GM23338 (cell line): Measurements from ENCODE around the gene ZNF646. TPM values are rescaled to one million over a fixed set of nuclear protein-coding genes. Genes with fewer than 3 reads are reported as not detected.

ENCODE experiments used
- ATAC-seq: fragments of 200-7000 bp; cut with Tn5 transposase; 3 replicates; pipeline ENCODE4 v1.9.1; 2020
- DNase-seq: peaks from one replicate; pipeline ENCODE4 v3.0.0-alpha.2; 2015; ENCODE audit warnings: low spot score
- H2AFZ ChIP-seq: fragments of 200-600 bp; sonication (generic); 2 replicates; pipeline ENCODE4 v1.8.0; 2016; ENCODE audit warnings: antibody characterized with exemption, mild to moderate bottlenecking, moderate library complexity
- H3F3A ChIP-seq: fragments of 200-600 bp; sonication (generic); replicated peaks from 2 replicates; pipeline ENCODE4 v1.8.0; 2017; ENCODE audit warnings: antibody characterized with exemption, mixed run types, low read depth
- H3K27ac ChIP-seq: fragments of 200-600 bp; sonication (generic); 2 replicates; pipeline ENCODE4 v1.6.1; 2016; ENCODE audit warnings: low read depth
- H3K27me3 ChIP-seq: fragments of 200-600 bp; sonication (generic); 2 replicates; pipeline ENCODE4 v1.8.0; 2016; ENCODE audit warnings: mild to moderate bottlenecking, mixed run types, moderate library complexity; ENCODE audit not compliant: insufficient read depth
- H3K36me3 ChIP-seq: fragments of 200-600 bp; sonication (generic); 2 replicates; pipeline ENCODE4 v1.8.0; 2016; ENCODE audit warnings: mild to moderate bottlenecking; ENCODE audit not compliant: insufficient read depth
- H3K4me1 ChIP-seq: fragments of 200-600 bp; sonication (generic); 2 replicates; pipeline ENCODE4 v1.8.0; 2016; ENCODE audit warnings: mild to moderate bottlenecking, moderate library complexity; ENCODE audit not compliant: insufficient read depth
- H3K4me2 ChIP-seq: fragments of 200-600 bp; sonication (generic); 2 replicates; pipeline ENCODE4 v1.7.1; 2017; ENCODE audit warnings: mixed run types
- H3K4me3 ChIP-seq: fragments of 200-600 bp; sonication (generic); 2 replicates; pipeline ENCODE4 v1.6.1; 2016; ENCODE audit warnings: mixed run types
- H3K79me2 ChIP-seq: fragments of 200-600 bp; sonication (generic); replicated peaks from 2 replicates; pipeline ENCODE4 v1.8.0; 2017; ENCODE audit warnings: mild to moderate bottlenecking; ENCODE audit not compliant: insufficient read depth
- H3K9me2 ChIP-seq: fragments of 200-600 bp; sonication (generic); 2 replicates; pipeline ENCODE4 v1.8.0; 2017; ENCODE audit not compliant: insufficient read depth
- H4K20me1 ChIP-seq: fragments of 200-600 bp; sonication (generic); replicated peaks from 2 replicates; pipeline ENCODE4 v1.8.0; 2017; ENCODE audit warnings: mild to moderate bottlenecking; ENCODE audit not compliant: insufficient read depth
- H3K27ac Mint-ChIP-seq: 2 replicates; pipeline ENCODE4 v1.8.0; 2020; ENCODE audit warnings: inconsistent platforms, mild to moderate bottlenecking, moderate library complexity, mixed read lengths
- H3K27me3 Mint-ChIP-seq: 3 replicates; pipeline ENCODE4 v1.8.0; 2022; ENCODE audit warnings: low read depth, mild to moderate bottlenecking, moderate library complexity, mixed read lengths, inconsistent platforms; ENCODE audit not compliant: insufficient read depth, poor library complexity
- H3K36me3 Mint-ChIP-seq: 3 replicates; pipeline ENCODE4 v1.8.0; 2021; ENCODE audit warnings: low read depth, mild to moderate bottlenecking, inconsistent platforms, moderate library complexity, mixed read lengths
- H3K4me1 Mint-ChIP-seq: 3 replicates; pipeline ENCODE4 v1.8.0; 2020; ENCODE audit warnings: mild to moderate bottlenecking, inconsistent platforms, mixed read lengths
- H3K4me3 Mint-ChIP-seq: 3 replicates; pipeline ENCODE4 v1.8.0; 2021; ENCODE audit warnings: moderate library complexity, mild to moderate bottlenecking, inconsistent platforms, mixed read lengths
- H3K9me3 Mint-ChIP-seq: 3 replicates; pipeline ENCODE4 v1.8.0; 2020; ENCODE audit warnings: moderate library complexity, mild to moderate bottlenecking, inconsistent platforms, mixed read lengths
- EZH2phosphoT487 ChIP-seq: fragments of 200-600 bp; sonication (generic); IDR thresholded peaks from one replicate; pipeline ENCODE4 v1.8.1; 2018; ENCODE audit warnings: antibody characterized with exemption; ENCODE audit not compliant: unreplicated experiment
- STAT1 ChIP-seq: IDR thresholded peaks from one replicate; pipeline ENCODE4 v1.6.1; 2016; ENCODE audit warnings: antibody characterized with exemption; ENCODE audit not compliant: unreplicated experiment
- ZNF331 ChIP-seq: fragments of 250-450 bp; sonication (Bioruptor Pico); IDR thresholded peaks from 2 replicates; pipeline ENCODE4 v1.5.0; 2020; ENCODE audit warnings: low read depth, mild to moderate bottlenecking, moderate library complexity
- ZNF462 ChIP-seq: fragments of 250-450 bp; sonication (Bioruptor Pico); IDR thresholded peaks from 2 replicates; pipeline ENCODE4 v1.5.0; 2020; ENCODE audit warnings: mild to moderate bottlenecking, moderate library complexity
- polyA plus RNA-seq: library from polyadenylated mRNA; unstranded; fragments of >200 nt; fragmentation: Nextera tagmentation; extraction: Ambion mirVana; gene quantifications from 2 replicates; pipeline ENCODE4 v1.2.1, GENCODE V29; 2016
- total RNA-seq: library from RNA; depleted of rRNA; stranded (reverse); fragments of >200 nt; shearing (Covaris generic); gene quantifications from 2 replicates; pipeline ENCODE4 v1.2.3, GENCODE V29; 2014

The ZNF646 gene
- total and polyA plus RNA-seq, 2 experiments from 2014 or later: 6.3 to 29.3 TPM

- no peak overlapping the region for H3K27ac ChIP-seq
- no peak overlapping the region for H3K4me3 ChIP-seq
- no peaks in the 10 kb centered on the region; the same call in none of the 2 replicates for H4K20me1 ChIP-seq
- Mint-ChIP-seq H3K4me1 (peaks cover 20% of the 10 kb centered on the region), H3K9me3 (peaks cover 2% of the 10 kb centered on the region; the same call in 1 of the 3 replicates), H3K27me3 (peaks cover 9% of the 10 kb centered on the region), H3K4me3 (no peak overlapping the region), H3K36me3 (peaks cover 37% of the 10 kb centered on the region), H3K27ac (no peak overlapping the region)
- no peak overlapping the region for H3K4me2 ChIP-seq
- no peaks in the 10 kb centered on the region; the same call in 1 of the 2 replicates for H3F3A ChIP-seq
- H3K4me1 ChIP-seq: peaks cover 13% of the 10 kb centered on the region; the same call in 1 of the 2 replicates
- ATAC-seq (no peak), DNase-seq (no peak)
- peaks cover 20% of the 10 kb centered on the region for H3K36me3 ChIP-seq
- H3K27me3 ChIP-seq: no peaks in the 10 kb centered on the region
- H3K9me2 ChIP-seq: no peaks in the 10 kb centered on the region
- no peaks in the 10 kb centered on the region for H3K79me2 ChIP-seq
- no peak overlapping the region for H2AFZ ChIP-seq
- TF ChIP-seq STAT1: no peak
- no peak for TF ChIP-seq ZNF462 (CRISPR knock-in tag)
Observed at GRCh38 chr16:31127182-31127581, 53.0 kb downstream of the ZNF646 start.

- H3K36me3 ChIP-seq: peaks cover 9% of the 10 kb centered on the region
- no peaks in the 10 kb centered on the region; the same call in none of the 2 replicates for H4K20me1 ChIP-seq
- DNase-seq: no peak
- no peak for ATAC-seq
- 0 out of 2 replicates have a peak overlapping the region, but pooled peaks have one; percentile 72 for H3K27ac ChIP-seq
- Mint-ChIP-seq H3K4me3 (no peak overlapping the region), H3K36me3 (peaks cover 45% of the 10 kb centered on the region), H3K4me1 (peaks cover 37% of the 10 kb centered on the region), H3K27me3 (peaks cover 19% of the 10 kb centered on the region), H3K9me3 (peaks cover 2% of the 10 kb centered on the region; the same call in 1 of the 3 replicates), H3K27ac (no peak overlapping the region)
- H3K4me2 ChIP-seq: no peak overlapping the region
- H3K4me3 ChIP-seq: no peak overlapping the region
- H3K79me2 ChIP-seq: peaks cover 6% of the 10 kb centered on the region; the same call in 1 of the 2 replicates
- H2AFZ ChIP-seq: no peak overlapping the region
- H3K9me2 ChIP-seq: no peaks in the 10 kb centered on the region
- H3F3A ChIP-seq: no peaks in the 10 kb centered on the region; the same call in 1 of the 2 replicates
- H3K27me3 ChIP-seq: no peaks in the 10 kb centered on the region
- H3K4me1 ChIP-seq: peaks cover 24% of the 10 kb centered on the region
- TF ChIP-seq ZNF462 (CRISPR knock-in tag) (no peak), ZNF331 (CRISPR knock-in tag) (no peak), EZH2phosphoT487 (no peak)
Observed at GRCh38 chr16:31128711-31129567, 54.7 kb downstream of the ZNF646 start.
